HCT116 (cell line): ENCODE measurements around the gene LGR6. TPM values are rescaled to one million over a fixed set of nuclear protein-coding genes. Genes with fewer than 3 reads are reported as not detected.

ENCODE experiments used
- ATAC-seq: fragments of 200-7000 bp; cut with Tn5 transposase; 2 replicates; pipeline ENCODE4 v1.9.1; 2020; ENCODE audit warnings: mild to moderate bottlenecking, moderate library complexity
- BruUV-seq: library from RNA; stranded (reverse); fragments of 400-500 nt; replicated peaks from 2 replicates; lab custom pipeline; 2021; lab: Mats Ljungman, UMichigan
- CTCF ChIA-PET: fragments of 300-600 bp; sonication (Branson Sonifier 250); formaldehyde crosslinking; loops from one replicate; lab custom pipeline; 2021; ENCODE audit warnings: antibody characterized with exemption; lab: Charles Lee
- POLR2A ChIA-PET: fragments of 300-600, 350-600 bp; sonication (Branson Sonifier 250); formaldehyde crosslinking; loops from one replicate; lab custom pipeline; 2021; ENCODE audit warnings: antibody characterized with exemption; lab: Charles Lee
- RAD21 ChIA-PET, 2 experiments: fragments of 300-600 bp; sonication (Branson Sonifier 250); formaldehyde crosslinking; loops; one replicate each; lab custom pipeline; 2023; ENCODE audit warnings: low total read pairs in 2 of 2; ENCODE audit not compliant: uncharacterized antibody in 2 of 2, unreplicated experiment in 2 of 2, low non-redundant PET in 1 of 2; lab: Charles Lee
- DNase-seq: peaks from one replicate; pipeline ENCODE4 v3.0.0-alpha.2; 2010; ENCODE audit warnings: low read depth, low spot score
- H2AFZ ChIP-seq: fragments of 200-600 bp; shearing (Covaris generic), sonication (generic); 2 replicates; pipeline ENCODE4 v1.6.1; 2017; ENCODE audit warnings: low read depth, mixed run types, mixed read lengths, antibody characterized with exemption, low read length; ENCODE audit not compliant: poor library complexity, severe bottlenecking
- H3K27ac ChIP-seq: 2 replicates; pipeline ENCODE4 v1.5.1; 2012; ENCODE audit warnings: low read depth, low read length
- H3K27me3 ChIP-seq: fragments of 200-600 bp; sonication (generic); 2 replicates; pipeline ENCODE4 v1.6.1; 2016; ENCODE audit warnings: mixed run types, low read length, mixed read lengths; ENCODE audit not compliant: insufficient read depth
- H3K36me3 ChIP-seq, 2 experiments: fragments of 200-500 bp in 1 of 2; fragments of 200-600 bp in 1 of 2; sonication (Bioruptor generic) in 1 of 2; sonication (generic) in 1 of 2; 2 replicates each; pipeline versions ENCODE4 v1.5.1 to v1.6.1; 2014 to 2016; ENCODE audit warnings: low read length in 2 of 2, inconsistent platforms in 1 of 2, mixed read lengths in 1 of 2, mixed run types in 1 of 2; ENCODE audit not compliant: insufficient read depth in 2 of 2, control insufficient read depth in 1 of 2
- H3K4me1 ChIP-seq, 2 experiments: fragments of 200-600 bp in 1 of 2; sonication (generic) in 1 of 2; 2 replicates each; pipeline versions ENCODE4 v1.5.1 to v1.6.1; 2012 to 2017; ENCODE audit warnings: low read length in 2 of 2, inconsistent platforms in 1 of 2, mild to moderate bottlenecking in 1 of 2, mixed read lengths in 1 of 2, mixed run types in 1 of 2, moderate library complexity in 1 of 2; ENCODE audit not compliant: insufficient read depth in 2 of 2, control insufficient read depth in 1 of 2
- H3K4me2 ChIP-seq: fragments of 200-600 bp; sonication (generic); 2 replicates; pipeline ENCODE4 v1.6.1; 2017; ENCODE audit warnings: mixed run types, low read length, mixed read lengths
- H3K4me3 ChIP-seq, 2 experiments: fragments of 200-600 bp in 1 of 2; sonication (generic) in 1 of 2; replicated peaks in 1 of 2; 2 replicates each; pipeline ENCODE4 v1.5.1; 2011 to 2016; ENCODE audit warnings: low read length in 2 of 2, control low read depth in 1 of 2, low read depth in 1 of 2, mild to moderate bottlenecking in 1 of 2, mixed read lengths in 1 of 2, mixed run types in 1 of 2
- H3K79me2 ChIP-seq: fragments of 200-600 bp; sonication (generic); 2 replicates; pipeline ENCODE4 v1.6.1; 2017; ENCODE audit warnings: mild to moderate bottlenecking, mixed run types, low read length, moderate library complexity, mixed read lengths; ENCODE audit not compliant: insufficient read depth
- H3K9ac ChIP-seq: fragments of 200-600 bp; sonication (generic); 2 replicates; pipeline ENCODE4 v1.6.1; 2016; ENCODE audit warnings: low read length, mixed read lengths
- H3K9me2 ChIP-seq: fragments of 200-600 bp; sonication (generic), shearing (Covaris generic); 2 replicates; pipeline ENCODE4 v1.6.1; 2017; ENCODE audit warnings: mixed run types, mild to moderate bottlenecking, moderate library complexity; ENCODE audit not compliant: insufficient read depth
- H3K9me3 ChIP-seq, 2 experiments: fragments of 200-500 bp in 1 of 2; fragments of 200-600 bp in 1 of 2; sonication (Bioruptor generic) in 1 of 2; sonication (generic) in 1 of 2; 2 replicates each; pipeline ENCODE4 v1.6.1; 2014 to 2017; ENCODE audit warnings: low read length in 2 of 2, mixed read lengths in 2 of 2, inconsistent platforms in 1 of 2, low read depth in 1 of 2, mild to moderate bottlenecking in 1 of 2, mixed run types in 1 of 2, moderate library complexity in 1 of 2; ENCODE audit not compliant: control insufficient read depth in 1 of 2, insufficient read depth in 1 of 2
- H4K20me1 ChIP-seq: fragments of 200-600 bp; sonication (generic), shearing (Covaris generic); 2 replicates; pipeline ENCODE4 v1.6.1; 2017; ENCODE audit warnings: mixed run types, mild to moderate bottlenecking, moderate library complexity; ENCODE audit not compliant: insufficient read depth
- CBX3 ChIP-seq: IDR thresholded peaks from 2 replicates; pipeline ENCODE4 v1.6.1; 2012; ENCODE audit warnings: low read depth
- CEBPB ChIP-seq: IDR thresholded peaks from 2 replicates; pipeline ENCODE4 v1.6.1; 2012; ENCODE audit warnings: low read depth
- EGR1 ChIP-seq: IDR thresholded peaks from 2 replicates; pipeline ENCODE4 v1.6.1; 2012; ENCODE audit warnings: low read depth
- ELF1 ChIP-seq: IDR thresholded peaks from 2 replicates; pipeline ENCODE4 v1.6.1; 2012; ENCODE audit warnings: low read depth, borderline replicate concordance
- JUND ChIP-seq: IDR thresholded peaks from 2 replicates; pipeline ENCODE4 v1.6.1; 2012
- POLR2A ChIP-seq: IDR thresholded peaks from 2 replicates; pipeline ENCODE4 v1.7.0; 2011; ENCODE audit warnings: borderline replicate concordance; ENCODE audit not compliant: insufficient read depth, insufficient read length; ENCODE audit errors: extremely low read depth
- POLR2AphosphoS5 ChIP-seq: IDR thresholded peaks from 2 replicates; pipeline ENCODE4 v1.6.1; 2011; ENCODE audit warnings: mild to moderate bottlenecking, low read depth, low read length, moderate library complexity
- REST ChIP-seq: IDR thresholded peaks from 2 replicates; pipeline ENCODE4 v1.6.1; 2012; ENCODE audit warnings: low read depth
- SIN3A ChIP-seq: IDR thresholded peaks from 2 replicates; pipeline ENCODE4 v1.6.1; 2012; ENCODE audit warnings: low read depth
- SP1 ChIP-seq: IDR thresholded peaks from 2 replicates; pipeline ENCODE4 v1.6.1; 2012; ENCODE audit warnings: low read depth
- SRF ChIP-seq: IDR thresholded peaks from 2 replicates; pipeline ENCODE4 v1.6.1; 2012; ENCODE audit warnings: low read depth
- TCF7L2 ChIP-seq: IDR thresholded peaks from 2 replicates; pipeline ENCODE4 v1.7.0; 2011; ENCODE audit warnings: borderline replicate concordance, inconsistent platforms; ENCODE audit not compliant: insufficient read depth, insufficient read length; ENCODE audit errors: extremely low read depth
- YY1 ChIP-seq: IDR thresholded peaks from 2 replicates; pipeline ENCODE4 v1.6.1; 2011; ENCODE audit warnings: low read length, low read depth, moderate library complexity, mild to moderate bottlenecking; ENCODE audit not compliant: insufficient replicate concordance; ENCODE audit errors: extremely low read depth
- ZBTB33 ChIP-seq: IDR thresholded peaks from 2 replicates; pipeline ENCODE4 v1.6.1; 2011; ENCODE audit warnings: mild to moderate bottlenecking, low read length, moderate library complexity; ENCODE audit not compliant: insufficient replicate concordance; ENCODE audit errors: extremely low read depth
- ZNF274 ChIP-seq: fragments of 200-500 bp; sonication (Bioruptor generic); IDR thresholded peaks from 2 replicates; pipeline ENCODE4 v1.6.1; 2014; ENCODE audit warnings: mild to moderate bottlenecking, low read depth, low read length, inconsistent platforms
- intact Hi-C: fragments of 100-400 bp; cut with micrococcal nuclease; formaldehyde crosslinking; loops from 2 replicates; pipeline ENCODE4 v1.10.0; 2022
- total RNA-seq: library from RNA; stranded (reverse); gene quantifications from one replicate; pipeline ENCODE4 v1.2.1, GENCODE V29; 2021; ENCODE audit not compliant: unreplicated experiment
- TF ChIP-seq, protein P1 (sequence below): IDR thresholded peaks from 2 replicates; pipeline ENCODE4 v1.6.1; 2012
- TF ChIP-seq, protein P2 (sequence below), 3 experiments: fragments of 200-600 bp in 1 of 3; sonication (generic) in 1 of 3; IDR thresholded peaks in 2 of 3; conservative IDR thresholded peaks in 1 of 3; 2 replicates each; pipeline ENCODE4 v1.5.1; 2012 to 2017; ENCODE audit warnings: low read depth in 2 of 3, low read length in 2 of 3, antibody characterized with exemption in 1 of 3, borderline replicate concordance in 1 of 3, control low read depth in 1 of 3, mild to moderate bottlenecking in 1 of 3, mixed read lengths in 1 of 3, mixed run types in 1 of 3, moderate library complexity in 1 of 3; ENCODE audit not compliant: insufficient read depth in 1 of 3

Gene LGR6
- total RNA-seq, 1 experiment from 2014 or later: 0.20 TPM

- BruUV-seq: no TSS peak
- no peaks in the 10 kb centered on the region for H3K36me3 ChIP-seq
- no peaks in the 10 kb centered on the region for H3K9me3 ChIP-seq
- H3K9me2 ChIP-seq: no peaks in the 10 kb centered on the region
- H3K27ac ChIP-seq: no peak overlapping the region; the same call in 1 of the 2 replicates
- ChIA-PET POLR2A (no interaction called here), CTCF (interaction anchor here (1.0 to 2.7 kb wide), 9 partner anchors 9 to 519 kb away, joined by 3 to 24 read pairs (median 4); no protein-coding TSS in a partner anchor), RAD21 (interaction anchor here in 1 of 2 experiments (0.6 to 1.0 kb wide), 2 partner anchors 17 to 55 kb away, joined by 3 read pairs; no protein-coding TSS in a partner anchor)
- H3K79me2 ChIP-seq: no peaks in the 10 kb centered on the region
- DNase-seq: no peak
- 0 out of 4 replicates have a peak overlapping the region, but pooled peaks of 1 of the 2 experiments have one; percentile 3 for H3K4me3 ChIP-seq
- intact Hi-C loops: no loop called here
- H3K27me3 ChIP-seq: no peaks in the 10 kb centered on the region; the same call in 1 of the 2 replicates
- H3K4me2 ChIP-seq: peak overlapping the region; percentile 55
- ATAC-seq: peak; percentile 24
- no peak for TF ChIP-seq CEBPB
- TF ChIP-seq CBX3: no peak
- TF ChIP-seq SRF: no peak
- TF ChIP-seq REST: no peak
- no peak for TF ChIP-seq POLR2AphosphoS5
- TF ChIP-seq POLR2A: no peak
- no peak for TF ChIP-seq SIN3A
- no peak for TF ChIP-seq JUND
- no peak for TF ChIP-seq YY1
- no peak for TF ChIP-seq ZBTB33
- no peak for TF ChIP-seq EGR1
- TF ChIP-seq, protein P1, sequence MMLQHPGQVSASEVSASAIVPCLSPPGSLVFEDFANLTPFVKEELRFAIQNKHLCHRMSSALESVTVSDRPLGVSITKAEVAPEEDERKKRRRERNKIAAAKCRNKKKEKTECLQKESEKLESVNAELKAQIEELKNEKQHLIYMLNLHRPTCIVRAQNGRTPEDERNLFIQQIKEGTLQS: no peak
- TF ChIP-seq ZNF274: no peak
- no peak for TF ChIP-seq ELF1
- TF ChIP-seq SP1: no peak; the same call in 1 of the 2 replicates
- no peak for TF ChIP-seq TCF7L2
- TF ChIP-seq, protein P2, sequence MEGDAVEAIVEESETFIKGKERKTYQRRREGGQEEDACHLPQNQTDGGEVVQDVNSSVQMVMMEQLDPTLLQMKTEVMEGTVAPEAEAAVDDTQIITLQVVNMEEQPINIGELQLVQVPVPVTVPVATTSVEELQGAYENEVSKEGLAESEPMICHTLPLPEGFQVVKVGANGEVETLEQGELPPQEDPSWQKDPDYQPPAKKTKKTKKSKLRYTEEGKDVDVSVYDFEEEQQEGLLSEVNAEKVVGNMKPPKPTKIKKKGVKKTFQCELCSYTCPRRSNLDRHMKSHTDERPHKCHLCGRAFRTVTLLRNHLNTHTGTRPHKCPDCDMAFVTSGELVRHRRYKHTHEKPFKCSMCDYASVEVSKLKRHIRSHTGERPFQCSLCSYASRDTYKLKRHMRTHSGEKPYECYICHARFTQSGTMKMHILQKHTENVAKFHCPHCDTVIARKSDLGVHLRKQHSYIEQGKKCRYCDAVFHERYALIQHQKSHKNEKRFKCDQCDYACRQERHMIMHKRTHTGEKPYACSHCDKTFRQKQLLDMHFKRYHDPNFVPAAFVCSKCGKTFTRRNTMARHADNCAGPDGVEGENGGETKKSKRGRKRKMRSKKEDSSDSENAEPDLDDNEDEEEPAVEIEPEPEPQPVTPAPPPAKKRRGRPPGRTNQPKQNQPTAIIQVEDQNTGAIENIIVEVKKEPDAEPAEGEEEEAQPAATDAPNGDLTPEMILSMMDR (IDR thresholded peaks at IDR 0.05 in 2 of 3, conservative IDR thresholded peaks at IDR 0.05 in 1 of 3; ENCODE audit: borderline replicate concordance in 1 of 3, insufficient read depth in 1 of 3, low read depth in 2 of 3, low read length in 2 of 3): no peak
- H3K9ac ChIP-seq: no peak overlapping the region
- peak overlapping the region; percentile 50 for H2AFZ ChIP-seq
- no peaks in the 10 kb centered on the region for H4K20me1 ChIP-seq
- H3K4me1 ChIP-seq: peaks cover 25 to 26% of the 10 kb centered on the region in 2 experiments
Observed at GRCh38 chr1:202200669-202201068, 7.1 kb downstream of the LGR6 start.
